COR-L47 (cell line): ENCODE data around the gene POLR2J.
"Not testable (repeated sequence)": the region's sequence is repeated elsewhere in the genome, so short reads cannot be mapped to it uniquely, and the experiment has no call there.

ENCODE experiments used
- DNase-seq: peaks from one replicate; lab custom pipeline; 2025; lab: John Stamatoyannopoulos, UW

Gene POLR2J

DNA sequence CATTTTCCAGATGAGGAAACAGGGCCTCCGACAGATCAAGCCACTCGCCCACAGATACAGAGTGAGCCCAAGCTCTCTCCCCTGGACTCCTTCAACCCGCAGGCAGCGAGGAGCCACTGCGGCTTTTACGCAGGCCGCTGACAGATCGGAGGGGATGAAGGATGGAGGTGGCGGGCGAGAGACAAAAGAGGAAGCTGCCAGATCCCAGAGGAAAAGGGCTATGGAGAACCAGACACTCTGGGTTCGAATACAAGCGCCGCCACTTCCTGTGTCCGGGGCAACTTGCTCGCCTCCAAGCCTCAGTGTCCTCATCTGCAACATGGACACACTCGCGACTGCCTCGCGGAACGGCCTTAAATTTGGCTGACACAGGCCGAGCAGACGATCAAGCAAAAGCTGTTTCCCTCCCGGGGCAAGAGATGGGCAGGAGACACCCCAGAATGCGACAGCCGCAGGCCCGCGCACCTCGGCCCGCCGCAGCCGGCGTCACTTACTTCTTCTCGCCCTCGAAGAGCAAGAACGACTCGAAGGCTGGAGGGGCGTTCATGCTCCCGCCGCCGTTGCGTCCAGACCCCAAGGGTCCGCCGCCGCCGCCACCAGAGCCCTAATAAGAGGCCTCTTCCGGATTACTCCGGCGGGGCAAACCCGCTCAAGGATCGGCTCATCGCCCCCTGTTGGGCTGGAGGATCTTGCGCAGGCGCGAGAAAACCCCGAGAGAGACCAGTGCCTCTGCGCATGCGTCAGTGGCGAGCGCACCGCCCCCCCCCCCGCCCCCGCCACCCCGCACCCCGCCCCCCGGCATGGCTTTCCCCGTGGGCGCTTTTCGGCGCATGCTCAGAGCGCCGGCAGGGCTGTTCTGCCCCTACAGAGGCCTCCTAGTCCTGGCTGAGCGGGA, at the start of gene POLR2J:
POLR2J (minus strand) TSS at position 609 of the 895 bp plus-strand sequence; CDS start at position 547, 62 bp downstream.
- not testable (repeated sequence) for DNase-seq

DNA sequence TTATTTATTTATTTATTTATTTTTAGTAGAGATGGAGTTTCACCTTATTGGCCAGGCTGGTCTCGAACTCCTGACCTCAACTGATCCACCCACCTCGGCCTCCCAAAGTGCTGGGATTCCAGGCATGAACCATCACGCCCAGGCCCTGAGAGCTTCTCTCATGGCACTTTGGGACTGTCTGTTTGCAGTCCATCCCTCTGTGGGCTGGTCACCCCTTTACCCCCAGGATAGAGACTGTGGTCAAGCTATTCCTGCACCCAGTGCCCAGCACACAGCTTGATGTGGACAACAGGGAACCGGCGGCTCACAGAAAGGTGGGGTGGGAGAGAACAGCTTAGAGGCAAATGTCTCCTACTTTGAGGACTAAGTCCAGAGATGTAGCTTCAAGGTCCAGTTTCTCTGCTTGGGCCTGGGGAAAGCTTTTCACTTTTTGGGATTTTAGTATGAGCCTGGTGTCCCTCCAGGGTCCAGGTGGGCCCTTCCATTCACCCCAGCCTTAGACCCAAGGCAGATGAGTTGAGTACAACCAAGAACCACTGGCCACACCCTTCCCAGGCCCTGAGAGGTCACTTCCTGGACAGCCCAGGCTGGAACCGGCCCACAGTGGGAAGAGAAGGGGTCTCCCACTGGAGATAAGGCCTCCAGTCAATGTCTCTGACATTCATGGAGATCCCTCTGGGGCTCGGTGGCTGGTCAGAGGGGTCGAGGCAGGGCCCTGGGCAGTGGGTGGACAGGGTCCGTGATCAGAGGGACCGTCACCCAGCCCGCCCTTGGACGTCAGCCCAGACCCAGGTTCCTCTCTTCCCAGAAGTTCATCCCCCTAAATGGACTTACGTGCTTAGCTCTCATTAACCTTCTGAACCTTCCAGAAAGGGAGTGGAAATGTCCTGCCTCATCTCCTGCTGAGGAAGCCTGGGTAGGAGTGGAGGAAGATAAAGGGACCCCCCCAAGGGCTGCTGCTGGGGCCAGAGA, 49.4 kb upstream of the POLR2J start:
- not testable (repeated sequence) for DNase-seq

DNA sequence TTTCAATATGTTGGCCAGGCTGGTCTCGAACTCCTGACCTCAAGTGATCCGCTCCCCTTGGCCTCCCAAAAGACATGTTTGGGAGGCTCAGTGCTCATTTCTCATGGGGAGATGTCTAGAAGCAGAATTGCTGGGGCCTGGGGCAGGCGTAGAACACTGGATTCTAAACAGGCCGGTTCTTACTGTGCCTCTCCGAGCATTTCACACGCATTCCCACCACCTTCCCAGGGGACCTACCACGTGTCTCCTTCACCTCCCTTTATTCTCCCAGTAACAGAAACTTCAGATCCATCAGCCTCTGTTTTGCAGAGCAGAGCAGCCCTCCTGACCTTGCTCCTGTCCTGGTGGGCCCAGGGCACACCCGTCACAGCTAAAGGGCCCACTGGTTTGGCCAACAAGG, 48.5 kb upstream of the POLR2J start:
- DNase-seq, result not testable (repeated sequence)

DNA sequence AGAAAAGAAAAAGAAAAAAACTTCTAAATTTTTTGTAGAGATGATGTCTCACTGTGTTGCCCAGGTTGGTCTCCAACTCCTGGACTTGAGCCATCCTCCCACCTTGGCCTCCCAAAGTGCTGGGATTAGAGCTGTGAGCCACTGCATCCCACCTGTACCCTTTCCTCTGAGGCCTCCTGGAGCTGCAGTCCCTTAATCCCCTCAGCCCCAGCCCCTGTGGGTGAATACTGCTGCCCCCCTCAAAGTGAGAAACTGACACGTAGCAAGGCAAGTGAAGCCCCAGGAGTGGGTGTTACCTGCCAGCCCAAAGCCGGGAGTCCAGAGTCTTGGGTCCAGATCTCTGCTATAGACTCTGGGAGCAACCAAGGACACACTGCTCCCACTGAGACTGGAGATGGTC, 46.1 kb upstream of the POLR2J start:
- not testable (repeated sequence) for DNase-seq

DNA sequence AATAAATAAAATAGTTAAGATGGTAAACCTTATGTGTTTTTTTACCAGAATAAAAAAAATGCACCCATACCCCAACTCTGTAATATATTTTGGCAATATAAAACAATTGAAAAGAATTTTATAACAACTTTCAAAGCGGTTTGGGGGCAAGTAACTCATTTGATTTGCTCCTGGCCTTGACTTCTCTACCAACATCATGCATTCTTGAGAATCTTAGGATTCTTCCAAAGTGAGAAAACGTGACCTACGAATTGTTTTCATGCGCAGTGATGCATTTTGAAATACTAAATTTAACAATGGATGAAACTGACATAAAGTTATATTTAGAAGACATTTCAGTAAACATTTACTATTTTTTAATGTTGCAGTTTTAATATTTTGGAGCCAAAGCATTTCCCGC, 42.1 kb upstream of the POLR2J start:
- DNase-seq, result not testable (repeated sequence)

DNA sequence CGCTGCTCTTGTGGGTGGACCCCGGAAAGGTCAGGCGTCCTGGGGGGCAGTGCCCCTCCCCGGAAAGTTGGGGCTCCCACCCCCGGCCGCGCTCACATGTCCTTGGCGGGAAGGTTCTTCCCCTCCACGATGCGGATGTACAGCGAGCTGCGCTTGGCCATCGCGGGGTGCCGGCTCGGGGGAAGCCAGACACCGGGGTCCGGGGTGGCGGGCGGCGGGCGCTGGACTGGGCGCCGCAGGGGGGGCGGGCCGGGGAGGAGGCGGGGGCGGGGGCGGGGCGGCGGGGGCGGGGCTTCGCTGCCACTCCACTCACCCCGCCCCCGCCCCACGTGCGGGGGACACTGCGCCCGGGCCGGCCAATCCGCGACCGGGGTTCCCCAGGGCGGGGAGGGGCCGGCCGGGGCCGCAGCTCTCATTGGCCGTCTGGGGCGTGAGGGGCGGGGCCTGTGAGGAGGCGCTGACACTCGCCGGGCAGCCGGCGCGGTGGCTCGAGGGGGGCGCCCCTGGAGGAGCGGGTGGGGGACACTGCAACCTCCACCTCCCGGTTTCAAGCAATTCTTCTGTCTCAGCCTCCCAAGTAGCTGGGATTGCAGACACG, 38.9 kb upstream of the POLR2J start, which contains the start of gene RASA4B:
RASA4B (minus strand) TSS at position 228 of the 598 bp plus-strand sequence; CDS start at position 161, 67 bp downstream.
- DNase-seq, result not testable (repeated sequence)

DNA sequence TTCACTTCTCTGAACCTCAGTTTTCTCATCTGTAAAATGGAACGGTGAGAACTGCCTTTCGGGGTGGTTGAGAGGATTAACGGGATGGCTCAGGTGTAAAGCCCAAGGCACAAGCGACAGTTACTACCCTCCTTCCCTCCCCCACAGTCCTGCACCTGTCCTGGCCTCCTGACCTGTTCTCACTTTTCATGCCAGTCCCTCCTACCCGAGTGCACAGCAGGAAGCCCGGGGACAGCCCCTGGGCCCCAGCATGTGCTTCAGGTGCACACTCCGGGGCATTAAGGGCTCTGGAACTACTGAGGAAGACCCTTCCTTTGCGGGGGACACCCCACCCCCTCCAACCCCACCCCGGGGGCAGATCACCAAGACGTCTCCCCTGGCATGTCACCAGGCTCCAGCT, 38.2 kb upstream of the POLR2J start:
- DNase-seq, result not testable (repeated sequence)

DNA sequence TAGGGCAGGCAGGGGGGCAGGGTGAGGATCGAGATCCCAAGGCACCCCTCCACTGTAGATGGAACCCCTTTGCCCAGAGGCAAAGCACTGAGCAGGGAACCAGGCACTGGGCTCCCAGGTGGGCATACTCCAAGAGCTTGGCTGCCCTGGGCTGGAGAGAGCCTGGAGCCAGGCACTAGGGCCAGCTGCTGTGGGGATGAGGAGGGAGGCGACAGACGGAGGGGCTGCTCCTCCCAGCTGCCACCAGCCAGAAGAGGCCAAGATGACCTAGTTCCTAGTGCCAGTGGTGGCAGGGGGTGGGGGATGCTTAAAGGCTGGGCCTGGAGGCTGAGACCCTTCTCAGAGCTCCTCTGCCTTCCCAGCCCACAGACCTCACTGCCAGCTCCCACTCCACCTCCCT, 37.2 kb upstream of the POLR2J start:
- DNase-seq, result not testable (repeated sequence)

DNA sequence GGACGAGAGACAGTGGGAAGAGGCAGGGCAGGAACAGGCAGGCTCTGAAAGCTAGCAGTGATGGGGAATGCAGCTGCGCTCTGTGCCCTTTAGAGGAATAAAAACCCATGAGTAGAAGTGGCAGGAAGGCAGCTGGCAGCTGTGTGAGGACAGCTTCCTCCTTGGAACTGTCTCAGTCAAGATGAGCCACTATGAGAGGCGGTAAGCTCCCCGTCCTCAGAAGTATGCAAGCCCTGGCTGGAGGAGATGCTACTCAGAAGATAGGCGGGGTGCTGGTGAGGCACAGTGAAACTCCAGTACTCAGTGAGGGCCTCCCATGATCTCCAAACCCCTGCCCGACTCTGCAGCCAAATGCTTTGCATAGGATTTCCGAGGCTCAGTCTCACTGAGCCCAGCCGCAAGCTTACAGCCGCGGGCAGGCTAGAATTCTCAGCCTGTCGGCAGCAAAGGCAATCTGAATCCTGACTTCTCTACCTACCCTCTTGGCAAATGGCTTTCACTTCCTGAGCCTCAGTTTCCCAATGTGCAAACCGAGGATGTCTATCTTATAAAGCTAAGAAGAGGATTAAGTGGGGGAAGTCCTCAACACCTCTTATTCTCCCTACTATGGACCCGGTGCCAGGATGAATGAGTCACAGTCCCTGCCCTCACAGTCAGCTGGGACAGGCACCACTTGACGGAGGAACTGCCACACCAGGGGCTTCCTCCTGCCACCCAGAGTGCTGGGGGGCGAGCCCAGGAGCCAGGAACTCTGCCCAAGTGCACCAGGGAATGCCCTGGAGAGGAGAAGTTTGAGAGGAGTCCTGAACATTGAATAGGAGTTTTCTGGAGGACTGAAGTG, 36.4 kb upstream of the POLR2J start:
- not testable (repeated sequence) for DNase-seq

DNA sequence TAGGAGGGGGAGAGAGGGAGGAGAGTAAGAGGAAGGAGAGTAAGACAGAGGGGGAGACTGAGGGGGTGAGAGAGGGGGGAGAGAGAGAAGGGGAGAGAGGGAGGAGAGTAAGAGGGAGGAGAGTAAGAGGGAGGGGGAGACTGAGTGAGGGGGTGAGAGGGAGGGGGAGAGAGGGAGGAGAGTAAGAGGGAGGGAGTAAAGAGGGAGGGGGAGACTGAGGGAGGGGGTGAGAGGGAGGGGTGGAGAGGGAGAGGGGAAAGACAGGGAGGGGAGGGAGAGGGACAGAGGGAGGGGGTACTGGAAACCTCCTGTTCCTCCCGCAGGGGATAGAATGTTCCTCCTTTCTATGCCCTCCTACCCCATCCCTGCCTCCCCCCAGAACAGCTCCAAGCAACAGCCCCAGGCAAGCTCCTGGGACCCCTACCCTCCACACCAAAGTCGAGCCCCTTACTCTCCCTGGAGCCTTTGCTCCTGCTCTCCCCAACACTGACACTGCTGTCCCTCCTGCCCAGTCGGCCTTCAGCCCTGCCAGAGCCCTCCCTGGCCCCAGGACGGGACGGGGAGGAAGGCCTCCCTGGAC, 34.0 kb upstream of the POLR2J start:
- DNase-seq, result not testable (repeated sequence)

DNA sequence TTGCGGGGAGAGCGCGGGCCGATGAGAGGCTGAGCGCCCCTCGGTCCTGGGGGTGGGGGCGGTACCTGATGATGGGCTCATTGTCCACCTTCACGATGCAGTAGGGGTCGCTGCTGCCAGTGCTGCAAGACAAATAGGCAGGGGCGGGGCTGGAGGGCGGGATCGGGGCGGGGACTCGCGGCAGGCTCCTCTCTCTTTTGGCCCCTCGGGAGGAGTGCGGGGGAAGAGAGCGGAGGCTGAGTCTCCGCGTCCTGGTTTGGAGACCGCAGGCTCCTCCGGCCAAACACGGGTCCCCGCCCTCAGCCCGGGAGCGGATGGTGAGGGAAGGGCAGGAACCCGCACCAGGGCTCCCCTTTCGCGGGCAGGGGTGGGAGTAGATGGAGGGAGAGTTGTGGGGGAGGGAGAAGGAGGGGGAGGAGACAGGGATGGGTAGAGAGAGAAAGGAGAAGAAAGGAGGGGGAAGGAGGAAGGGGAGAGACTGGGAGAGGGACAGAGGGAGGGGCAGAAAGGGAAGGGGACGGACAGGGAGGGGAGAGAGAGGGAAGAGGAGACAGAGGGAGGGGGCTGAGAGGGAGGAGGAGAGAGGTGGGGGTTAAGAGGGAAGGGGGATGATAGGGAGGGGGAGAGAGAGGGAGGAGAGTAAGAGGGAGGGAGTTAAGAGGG, 33.3 kb upstream of the POLR2J start:
- not testable (repeated sequence) for DNase-seq

DNA sequence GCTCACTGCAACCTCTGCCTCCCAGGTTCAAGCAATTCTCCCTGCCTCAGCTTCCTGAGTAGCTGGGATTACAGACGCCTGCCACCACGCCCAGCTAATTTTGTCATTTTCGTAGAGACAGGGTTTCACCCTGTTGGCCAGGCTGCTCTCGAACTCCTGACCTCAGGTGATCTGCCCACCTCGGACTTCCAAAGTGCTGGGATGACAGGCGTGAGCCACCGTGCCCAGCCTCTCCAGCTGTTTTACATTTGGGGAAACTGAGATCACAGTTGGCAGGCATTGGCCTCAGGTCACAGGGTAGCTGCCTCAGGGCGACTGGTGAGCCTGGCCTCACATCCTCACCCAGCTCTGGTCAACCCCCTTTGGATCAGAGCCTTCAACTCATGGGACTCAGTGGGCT, 31.9 kb upstream of the POLR2J start:
- not testable (repeated sequence) for DNase-seq

DNA sequence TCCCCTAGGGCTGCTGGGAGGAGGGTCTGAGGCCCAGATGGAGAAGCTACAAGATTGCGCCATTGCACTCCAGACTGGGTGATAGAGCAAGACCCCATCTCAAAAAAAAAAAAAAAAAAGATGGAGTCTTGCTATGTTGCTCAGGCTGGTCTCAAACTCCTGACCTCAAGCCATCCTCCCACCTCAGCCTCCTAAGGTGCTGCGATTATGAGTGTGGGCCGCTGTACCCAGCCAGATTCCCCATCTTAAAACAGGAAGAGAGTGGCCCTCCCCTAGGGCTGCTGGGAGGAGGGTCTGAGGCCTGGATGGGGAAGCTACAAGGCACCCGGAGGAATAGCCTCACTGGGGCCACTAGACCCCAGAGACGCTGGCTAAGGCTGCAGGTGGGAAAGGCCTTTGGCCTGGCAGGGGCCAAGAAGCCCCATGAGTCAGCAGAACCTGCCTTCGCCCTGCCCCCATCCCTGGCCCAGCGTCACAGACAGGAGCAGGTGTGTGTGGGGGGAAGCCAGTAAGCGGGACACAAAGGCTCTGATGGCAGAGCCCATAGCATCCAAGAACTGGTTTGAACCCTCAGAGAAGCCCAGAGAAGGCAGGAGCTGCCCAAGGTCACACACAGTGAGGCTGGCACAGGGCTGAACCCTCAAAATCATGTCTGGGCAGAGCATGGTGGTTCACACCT, 28.8 kb upstream of the POLR2J start:
- DNase-seq, result not testable (repeated sequence)

DNA sequence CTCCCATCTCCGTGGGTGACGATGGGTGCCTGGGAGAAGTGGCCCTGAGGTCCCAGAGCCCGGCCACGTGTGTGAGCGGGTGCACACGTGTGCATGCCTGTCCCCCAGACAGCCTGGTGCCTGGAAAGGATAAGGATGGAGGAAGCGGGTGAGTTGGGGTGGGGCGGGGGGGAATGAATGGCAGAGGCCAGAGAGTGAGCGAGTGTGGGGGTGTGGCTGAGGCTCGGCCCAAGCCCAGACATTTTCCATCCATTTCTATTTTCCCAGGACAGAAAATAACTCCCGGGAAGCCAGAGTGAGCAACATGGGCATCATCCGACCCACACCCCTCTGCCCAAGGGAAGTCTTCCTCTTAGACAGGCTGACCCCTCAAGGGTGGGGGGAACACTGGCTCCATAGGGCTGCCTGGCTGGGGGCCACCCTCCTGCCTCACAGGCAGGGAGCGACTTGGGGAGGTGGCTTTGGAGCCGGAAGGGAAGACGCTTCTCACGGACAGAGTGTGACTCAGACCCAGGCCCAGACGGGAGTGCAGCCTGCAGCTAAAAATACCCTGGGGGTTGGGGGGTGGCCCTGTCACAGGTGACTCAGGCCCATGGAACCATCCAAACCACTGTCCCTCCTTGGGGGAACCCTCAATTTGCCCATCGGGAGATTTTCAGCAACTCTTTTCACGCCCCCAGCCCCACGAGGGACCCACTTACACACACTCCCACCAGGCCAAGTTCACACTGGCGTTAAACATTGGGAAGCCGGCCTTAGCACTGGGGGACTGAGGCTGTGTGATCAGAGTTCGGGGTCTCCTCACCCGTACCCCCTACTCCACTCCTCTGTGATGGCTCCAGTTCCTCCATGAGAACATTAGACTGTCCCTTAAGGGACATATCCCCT, 26.8 kb upstream of the POLR2J start:
- not testable (repeated sequence) for DNase-seq

DNA sequence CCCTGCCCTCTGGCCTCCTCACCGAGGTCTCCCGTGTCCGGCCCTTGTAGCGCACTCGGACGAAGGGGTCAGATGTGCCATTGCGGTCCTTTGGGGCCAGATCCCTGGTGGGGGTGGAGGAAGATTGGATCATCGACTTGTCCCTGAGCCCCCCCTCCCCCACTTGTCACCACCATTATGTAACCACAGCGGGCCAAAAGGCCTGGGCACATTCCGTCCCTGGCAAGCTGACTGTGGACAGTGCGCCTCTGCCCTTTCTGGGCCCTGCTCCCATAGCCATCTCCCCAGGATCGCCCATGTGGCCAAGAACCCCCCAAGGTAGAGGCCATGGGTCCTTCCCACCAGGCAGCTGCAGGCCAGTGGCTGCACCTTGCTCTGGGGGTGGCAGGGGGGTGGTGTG, 24.4 kb upstream of the POLR2J start:
- not testable (repeated sequence) for DNase-seq

DNA sequence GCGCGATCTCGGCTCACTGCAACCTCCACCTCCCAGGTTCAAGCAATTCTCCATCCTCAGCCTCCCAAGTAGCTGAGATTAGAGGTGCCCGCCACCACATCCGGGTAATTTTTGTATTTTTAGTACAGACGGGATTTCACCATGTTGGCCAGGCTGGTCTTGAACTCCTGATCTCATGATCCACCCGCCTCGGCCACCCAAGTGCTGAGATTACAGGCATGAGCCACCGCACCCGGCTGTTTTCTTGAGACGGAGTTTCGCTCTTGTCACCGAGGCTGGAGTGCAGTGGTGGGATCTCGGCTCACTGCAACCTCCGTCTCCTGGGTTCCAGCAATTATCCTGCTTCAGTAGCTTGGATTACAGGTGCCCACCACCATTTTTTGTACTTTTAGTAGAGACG, 19.6 kb upstream of the POLR2J start:
- DNase-seq, result not testable (repeated sequence)

DNA sequence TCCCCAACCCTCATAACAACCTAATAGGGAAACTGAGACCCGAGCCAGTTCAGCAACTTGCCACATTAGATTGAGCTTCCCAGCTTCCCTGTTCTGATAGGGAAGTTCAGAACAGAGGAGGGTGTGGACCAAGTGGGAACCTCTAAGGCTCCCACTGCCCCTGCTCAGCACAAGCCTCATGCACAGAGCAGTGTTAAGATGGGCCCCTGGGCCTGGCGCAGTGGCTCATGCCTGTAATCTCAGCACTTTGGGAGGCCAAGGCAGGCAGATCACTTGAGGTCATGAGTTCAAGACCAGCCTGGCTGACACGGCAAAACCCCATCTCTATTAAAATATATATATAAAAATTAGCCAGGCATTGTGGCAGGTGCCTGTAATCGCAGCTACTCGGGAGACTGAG, 18.6 kb upstream of the POLR2J start:
- DNase-seq, result not testable (repeated sequence)

DNA sequence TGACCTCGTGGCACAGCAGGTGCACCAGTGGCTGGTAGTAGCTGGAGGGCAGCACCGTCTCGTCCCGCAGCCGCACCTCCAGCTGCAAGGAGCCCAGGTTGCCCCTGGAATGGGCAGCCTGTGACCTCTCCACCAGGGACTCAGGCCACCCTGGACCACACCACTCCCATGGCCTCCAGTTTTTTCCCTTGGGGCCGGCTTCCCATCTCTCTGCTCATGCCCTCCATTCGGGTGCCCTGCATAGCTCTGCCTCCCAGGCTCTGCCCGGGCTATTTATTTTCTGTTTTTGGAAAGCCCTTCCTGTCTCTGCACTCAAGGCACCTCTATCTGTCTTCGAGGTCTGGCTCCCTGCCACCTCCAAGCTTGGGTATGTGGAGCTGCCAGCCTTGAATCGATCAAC, 18.1 kb upstream of the POLR2J start:
- not testable (repeated sequence) for DNase-seq
